K562 (cell line): ENCODE results near the gene IBA57.

Experiments used
- CBX2 ChIP-seq: fragments of 200-600 bp; sonication (generic); IDR thresholded peaks from one replicate; pipeline ENCODE4 v1.6.1; 2012; ENCODE audit warnings: mild to moderate bottlenecking, low read length, inconsistent platforms; ENCODE audit not compliant: insufficient read depth, poor library complexity, severe bottlenecking
- EZH2 ChIP-seq: IDR thresholded peaks from 2 replicates; pipeline ENCODE4 v1.6.1; 2012; ENCODE audit warnings: low read depth, mild to moderate bottlenecking, inconsistent platforms, low read length, borderline replicate concordance
- MTA3 ChIP-seq: fragments of 450-650 bp; formaldehyde crosslinking; IDR thresholded peaks from 2 replicates; pipeline ENCODE4 v1.6.1; 2017; ENCODE audit warnings: mild to moderate bottlenecking, borderline replicate concordance
- NR3C1 ChIP-seq: sonication (generic); formaldehyde crosslinking; IDR thresholded peaks from 2 replicates; pipeline ENCODE4 v1.8.1; 2022; ENCODE audit warnings: missing genetic modification reagents
- NR4A1 ChIP-seq, 2 experiments: fragments of 250-450 bp in 1 of 2; fragments of 450-650 bp in 1 of 2; sonication (Bioruptor Pico) in 1 of 2; IDR thresholded peaks; 2 replicates each; pipeline versions ENCODE4 v1.4.0 to v1.6.1; 2016 to 2020; ENCODE audit warnings: mild to moderate bottlenecking in 2 of 2, missing compliant biosample characterization in 1 of 2, missing genetic modification characterization in 1 of 2, moderate library complexity in 1 of 2
- RAD21 ChIP-seq, 2 experiments: fragments of 250-450 bp in 1 of 2; fragments of 450-650 bp in 1 of 2; sonication (Bioruptor Pico) in 1 of 2; formaldehyde crosslinking in 1 of 2; IDR thresholded peaks in 1 of 2; conservative IDR thresholded peaks in 1 of 2; 2 replicates each; pipeline versions ENCODE4 v1.4.0 to v1.8.0; 2020 to 2022; ENCODE audit warnings: mild to moderate bottlenecking in 2 of 2, moderate library complexity in 1 of 2
- SETDB1 ChIP-seq: IDR thresholded peaks from one replicate; pipeline ENCODE4 v1.6.1; 2012; ENCODE audit warnings: low read length, control low read depth, inconsistent platforms
- SIN3B ChIP-seq: fragments of 450-650 bp; IDR thresholded peaks from 2 replicates; pipeline ENCODE4 v1.6.1; 2017; ENCODE audit warnings: low read depth, mild to moderate bottlenecking, moderate library complexity
- STAG1 ChIP-seq: sonication (generic); formaldehyde crosslinking; IDR thresholded peaks from 2 replicates; pipeline ENCODE4 v1.5.0; 2020; ENCODE audit warnings: missing genetic modification reagents, borderline replicate concordance
- TF ChIP-seq, protein P1 (sequence below): sonication (generic); formaldehyde crosslinking; IDR thresholded peaks from 2 replicates; pipeline ENCODE4 v1.8.1; 2022; ENCODE audit warnings: missing genetic modification reagents

DNA sequence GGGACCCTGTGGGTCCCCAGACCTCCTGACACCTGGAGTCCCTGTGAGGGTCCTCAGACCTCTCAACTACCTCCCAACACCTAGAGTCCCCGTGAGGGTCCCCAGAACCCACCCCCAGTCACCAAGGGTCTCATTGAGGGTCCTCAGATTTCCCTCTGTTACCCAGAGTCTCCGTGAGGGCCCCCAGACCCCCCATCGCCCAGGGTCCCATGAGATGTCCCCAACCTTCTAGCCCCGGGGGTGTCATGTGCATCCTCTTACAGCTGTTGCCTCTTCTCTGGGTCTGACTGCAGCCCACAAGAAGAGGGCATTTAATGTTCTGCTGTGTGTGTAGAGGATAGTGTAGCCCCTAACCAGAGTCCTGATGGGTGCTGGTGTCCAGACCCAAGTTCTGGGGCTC, 17.8 kb upstream of the IBA57 start:
- no peak for TF ChIP-seq MTA3
- no peak for TF ChIP-seq EZH2
- TF ChIP-seq SETDB1, result no peak
- TF ChIP-seq NR4A1 (CRISPR knock-in tag; IDR thresholded peaks at IDR 0.05), result no peak
- TF ChIP-seq NR4A1 (tag; IDR thresholded peaks at IDR 0.05), result no peak
- no peak for TF ChIP-seq STAG1 (CRISPR knock-in tag)
- TF ChIP-seq CBX2, result no peak
- no peak for TF ChIP-seq SIN3B
- TF ChIP-seq, protein P1, sequence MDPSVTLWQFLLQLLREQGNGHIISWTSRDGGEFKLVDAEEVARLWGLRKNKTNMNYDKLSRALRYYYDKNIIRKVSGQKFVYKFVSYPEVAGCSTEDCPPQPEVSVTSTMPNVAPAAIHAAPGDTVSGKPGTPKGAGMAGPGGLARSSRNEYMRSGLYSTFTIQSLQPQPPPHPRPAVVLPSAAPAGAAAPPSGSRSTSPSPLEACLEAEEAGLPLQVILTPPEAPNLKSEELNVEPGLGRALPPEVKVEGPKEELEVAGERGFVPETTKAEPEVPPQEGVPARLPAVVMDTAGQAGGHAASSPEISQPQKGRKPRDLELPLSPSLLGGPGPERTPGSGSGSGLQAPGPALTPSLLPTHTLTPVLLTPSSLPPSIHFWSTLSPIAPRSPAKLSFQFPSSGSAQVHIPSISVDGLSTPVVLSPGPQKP, result no peak
- TF ChIP-seq NR3C1 (CRISPR knock-in tag), result no peak
- TF ChIP-seq RAD21 (CRISPR knock-in tag; conservative IDR thresholded peaks at IDR 0.05 in 1 of 2, IDR thresholded peaks at IDR 0.05 in 1 of 2), result no peak
